ENCODE results near the gene TNFSF15.

Gene TNFSF15

DNA sequence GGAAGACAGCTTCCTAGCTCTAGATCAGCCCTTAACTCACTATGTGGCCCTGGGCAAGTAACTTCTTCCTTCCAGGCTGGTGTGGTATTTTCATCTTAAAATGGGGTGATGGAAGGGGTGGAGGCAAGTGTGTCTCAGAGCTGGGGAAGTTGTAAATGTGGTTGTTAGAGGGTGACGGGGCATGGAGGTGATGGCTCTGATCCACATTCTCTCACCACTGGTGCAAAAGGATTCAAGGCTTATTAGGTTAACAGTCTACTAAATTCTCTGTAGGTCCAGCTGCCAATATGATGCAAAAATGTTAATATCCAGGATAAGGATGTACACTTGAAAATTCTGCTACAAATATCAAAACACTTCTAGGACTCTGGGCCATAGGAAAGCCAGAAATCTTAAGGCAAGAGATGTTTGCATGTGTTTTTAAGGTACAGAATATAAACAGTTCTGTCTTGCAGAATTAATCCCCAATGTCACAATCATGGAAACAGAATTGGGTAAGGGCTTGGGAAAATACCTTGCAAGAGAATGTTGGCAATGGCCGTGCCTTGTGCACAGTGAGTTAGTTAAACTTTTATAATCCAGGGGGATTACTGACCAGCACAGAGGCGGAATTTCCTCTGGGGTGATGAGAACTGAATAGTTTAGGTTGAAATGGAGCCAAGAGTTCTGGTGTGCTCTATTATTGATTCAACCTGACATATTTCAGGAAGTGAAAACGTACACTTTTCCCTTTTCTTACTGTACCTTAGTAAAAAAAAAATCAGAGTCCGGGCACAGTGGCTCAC lies 19.8 kb downstream of the TNFSF15 start:
- no peak overlapping the region for H2AFZ ChIP-seq (ENCODE audit: low read depth, low read length, severe bottlenecking)
- no peak overlapping the region for H3K27ac ChIP-seq (ENCODE audit: low read depth, low read length)
- H3K4me2 ChIP-seq (ENCODE audit: low read depth, low read length, poor library complexity, severe bottlenecking) = no peak overlapping the region
- H3K4me3 ChIP-seq (ENCODE audit: insufficient read depth, low read length, poor library complexity, severe bottlenecking) = no peak overlapping the region
- H3F3A ChIP-seq (ENCODE audit: insufficient read depth) = no peaks in the 10 kb centered on the region
- no peaks in the 10 kb centered on the region for H3K9me3 ChIP-seq (ENCODE audit: insufficient read depth, low read length)
- H3K9me2 ChIP-seq (replicated peaks; ENCODE audit: insufficient read depth, low read length) = no peaks in the 10 kb centered on the region
- no peaks in the 10 kb centered on the region for H4K20me1 ChIP-seq (ENCODE audit: low read depth, low read length)
- H3K79me2 ChIP-seq (ENCODE audit: insufficient read depth, low read length) = no peaks in the 10 kb centered on the region
- no peaks in the 10 kb centered on the region for H3K27me3 ChIP-seq (ENCODE audit: low read length)
- no peak overlapping the region for H3K9ac ChIP-seq (ENCODE audit: low read length)
- TF ChIP-seq, protein P1, sequence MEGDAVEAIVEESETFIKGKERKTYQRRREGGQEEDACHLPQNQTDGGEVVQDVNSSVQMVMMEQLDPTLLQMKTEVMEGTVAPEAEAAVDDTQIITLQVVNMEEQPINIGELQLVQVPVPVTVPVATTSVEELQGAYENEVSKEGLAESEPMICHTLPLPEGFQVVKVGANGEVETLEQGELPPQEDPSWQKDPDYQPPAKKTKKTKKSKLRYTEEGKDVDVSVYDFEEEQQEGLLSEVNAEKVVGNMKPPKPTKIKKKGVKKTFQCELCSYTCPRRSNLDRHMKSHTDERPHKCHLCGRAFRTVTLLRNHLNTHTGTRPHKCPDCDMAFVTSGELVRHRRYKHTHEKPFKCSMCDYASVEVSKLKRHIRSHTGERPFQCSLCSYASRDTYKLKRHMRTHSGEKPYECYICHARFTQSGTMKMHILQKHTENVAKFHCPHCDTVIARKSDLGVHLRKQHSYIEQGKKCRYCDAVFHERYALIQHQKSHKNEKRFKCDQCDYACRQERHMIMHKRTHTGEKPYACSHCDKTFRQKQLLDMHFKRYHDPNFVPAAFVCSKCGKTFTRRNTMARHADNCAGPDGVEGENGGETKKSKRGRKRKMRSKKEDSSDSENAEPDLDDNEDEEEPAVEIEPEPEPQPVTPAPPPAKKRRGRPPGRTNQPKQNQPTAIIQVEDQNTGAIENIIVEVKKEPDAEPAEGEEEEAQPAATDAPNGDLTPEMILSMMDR (IDR thresholded peaks at IDR 0.05; ENCODE audit: insufficient read depth, low read length, poor library complexity, severe bottlenecking) = no peak
- no peak for TF ChIP-seq EZH2phosphoT487 (conservative IDR thresholded peaks at IDR 0.05; ENCODE audit: low read length)
- H3K36me3 ChIP-seq (ENCODE audit: low read length) = no peaks in the 10 kb centered on the region

DNA sequence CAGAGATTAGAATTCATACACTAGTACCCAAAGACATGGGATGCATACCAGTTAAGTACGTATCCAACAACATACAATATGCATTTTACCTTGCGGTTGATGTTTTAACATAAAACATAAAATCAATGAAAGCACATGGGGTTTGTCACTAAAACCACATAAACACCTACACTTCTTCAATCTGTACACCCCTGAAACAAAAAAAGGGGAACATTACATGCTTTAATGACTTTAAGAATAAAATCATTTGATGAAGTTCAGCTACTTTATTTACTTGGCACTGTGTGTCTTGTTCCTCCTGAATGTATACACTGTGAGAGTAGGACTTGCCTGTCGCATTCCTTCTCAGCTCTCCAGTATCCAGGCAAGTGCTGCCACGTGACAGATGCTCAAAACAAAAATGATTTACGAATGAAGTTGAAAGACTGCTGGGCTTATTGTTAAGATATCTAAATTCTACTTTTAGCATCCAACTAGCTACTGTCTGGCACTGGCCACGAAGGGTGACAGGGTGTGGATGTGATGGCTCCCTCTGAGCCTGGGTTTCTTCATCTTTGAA lies 21.0 kb downstream of the TNFSF15 start:
- Histone ChIP-seq H3K36me3 (ENCODE audit: low read length) (no peaks in the 10 kb centered on the region), H4K20me1 (ENCODE audit: low read depth, low read length) (no peaks in the 10 kb centered on the region)

GRCh38 chr9:114782586-114782985 lies 23.3 kb downstream of the TNFSF15 start:
- Histone ChIP-seq H2AFZ (ENCODE audit: low read depth, low read length, severe bottlenecking) (no peak overlapping the region), H3F3A (ENCODE audit: insufficient read depth) (no peaks in the 10 kb centered on the region), H3K9ac (ENCODE audit: low read length) (no peak overlapping the region), H3K79me2 (ENCODE audit: insufficient read depth, low read length) (no peaks in the 10 kb centered on the region), H3K4me3 (ENCODE audit: insufficient read depth, low read length, poor library complexity, severe bottlenecking) (no peak overlapping the region), H4K20me1 (ENCODE audit: low read depth, low read length) (no peaks in the 10 kb centered on the region), H3K9me2 (replicated peaks; ENCODE audit: insufficient read depth, low read length) (no peaks in the 10 kb centered on the region), H3K27me3 (ENCODE audit: low read length) (no peaks in the 10 kb centered on the region), H3K9me3 (ENCODE audit: insufficient read depth, low read length) (no peaks in the 10 kb centered on the region), H3K27ac (ENCODE audit: low read depth, low read length) (no peak overlapping the region), H3K36me3 (ENCODE audit: low read length) (no peaks in the 10 kb centered on the region), H3K4me2 (ENCODE audit: low read depth, low read length, poor library complexity, severe bottlenecking) (no peak overlapping the region)
- TF ChIP-seq, protein P1 (IDR thresholded peaks at IDR 0.05; ENCODE audit: insufficient read depth, low read length, poor library complexity, severe bottlenecking) = no peak
- no peak for TF ChIP-seq EZH2phosphoT487 (conservative IDR thresholded peaks at IDR 0.05; ENCODE audit: low read length)

More for the DNA sequence above, 21.0 kb downstream of the TNFSF15 start:
- no peak overlapping the region for H3K9ac ChIP-seq (ENCODE audit: low read length)
- no peaks in the 10 kb centered on the region for H3K9me3 ChIP-seq (ENCODE audit: insufficient read depth, low read length)
- no peaks in the 10 kb centered on the region for H3K9me2 ChIP-seq (replicated peaks; ENCODE audit: insufficient read depth, low read length)
- TF ChIP-seq EZH2phosphoT487 (conservative IDR thresholded peaks at IDR 0.05; ENCODE audit: low read length) = no peak
- TF ChIP-seq, protein P1 (IDR thresholded peaks at IDR 0.05; ENCODE audit: insufficient read depth, low read length, poor library complexity, severe bottlenecking) = no peak
- no peak overlapping the region for H3K4me2 ChIP-seq (ENCODE audit: low read depth, low read length, poor library complexity, severe bottlenecking)
- no peaks in the 10 kb centered on the region for H3K27me3 ChIP-seq (ENCODE audit: low read length)
- no peak overlapping the region for H3K4me3 ChIP-seq (ENCODE audit: insufficient read depth, low read length, poor library complexity, severe bottlenecking)
- no peak overlapping the region for H2AFZ ChIP-seq (ENCODE audit: low read depth, low read length, severe bottlenecking)
- H3K27ac ChIP-seq (ENCODE audit: low read depth, low read length) = no peak overlapping the region
- no peaks in the 10 kb centered on the region for H3F3A ChIP-seq (ENCODE audit: insufficient read depth)
- no peaks in the 10 kb centered on the region for H3K79me2 ChIP-seq (ENCODE audit: insufficient read depth, low read length)
